SK-N-SH (cell line): ENCODE data around the gene DTX1. TPM values are rescaled to one million over a fixed set of nuclear protein-coding genes. Genes with fewer than 3 reads are reported as not detected.

Experiments used
- CTCF ChIA-PET: fragments of 300-600, 350-600 bp; formaldehyde crosslinking; extraction: SDS; loops from one replicate; lab custom pipeline; 2021; lab: Yijun Ruan, JAX
- POLR2A ChIA-PET: fragments of 350-600 bp; sonication (Branson Sonifier 250); formaldehyde crosslinking; extraction: SDS; loops from one replicate; lab custom pipeline; 2020; ENCODE audit warnings: antibody characterized with exemption, inconsistent platforms; lab: Yijun Ruan, JAX
- DNase-seq: peaks from one replicate; pipeline ENCODE4 v3.0.0; 2012
- H2AFZ ChIP-seq: fragments of 200-600 bp; sonication (generic); 2 replicates; pipeline ENCODE4 v1.8.1; 2016; ENCODE audit warnings: antibody characterized with exemption, mild to moderate bottlenecking, low read depth
- H3F3A ChIP-seq: fragments of 200-600 bp; sonication (generic); replicated peaks from 2 replicates; pipeline ENCODE3; 2016; ENCODE audit warnings: antibody characterized with exemption, mild to moderate bottlenecking; ENCODE audit not compliant: insufficient read depth
- H3K27ac ChIP-seq, 2 experiments: fragments of 200-500 bp in 1 of 2; fragments of 200-600 bp in 1 of 2; sonication (Bioruptor generic) in 1 of 2; sonication (generic), shearing (Covaris generic) in 1 of 2; 2 replicates each; pipeline versions ENCODE4 v1.5.1 to v1.6.1; 2014 to 2016; ENCODE audit warnings: low read depth in 2 of 2, inconsistent platforms in 1 of 2, low read length in 1 of 2, mild to moderate bottlenecking in 1 of 2, mixed read lengths in 1 of 2
- H3K27me3 ChIP-seq: fragments of 200-600 bp; sonication (generic), shearing (Covaris generic); 2 replicates; pipeline ENCODE4 v1.6.1; 2016; ENCODE audit warnings: mixed run types; ENCODE audit not compliant: insufficient read depth
- H3K36me3 ChIP-seq, 2 experiments: fragments of 200-500 bp in 1 of 2; fragments of 200-600 bp in 1 of 2; sonication (Bioruptor generic) in 1 of 2; sonication (generic) in 1 of 2; replicated peaks in 1 of 2; 2 replicates each; pipeline versions ENCODE3 to v1.5.1; 2014 to 2016; ENCODE audit warnings: low read length in 1 of 2, mild to moderate bottlenecking in 1 of 2; ENCODE audit not compliant: insufficient read depth in 2 of 2, control insufficient read depth in 1 of 2
- H3K4me1 ChIP-seq, 2 experiments: fragments of 200-500 bp in 1 of 2; fragments of 200-600 bp in 1 of 2; sonication (Bioruptor generic) in 1 of 2; sonication (generic), shearing (Covaris generic) in 1 of 2; 2 replicates each; pipeline versions ENCODE4 v1.5.1 to v1.6.1; 2014 to 2016; ENCODE audit warnings: low read depth in 1 of 2, low read length in 1 of 2, mixed run types in 1 of 2; ENCODE audit not compliant: insufficient read depth in 2 of 2, control insufficient read depth in 1 of 2
- H3K4me2 ChIP-seq: fragments of 200-600 bp; sonication (generic), shearing (Covaris generic); 2 replicates; pipeline ENCODE4 v1.6.1; 2017; ENCODE audit warnings: mixed run types
- H3K4me3 ChIP-seq, 2 experiments: fragments of 200-500 bp in 1 of 2; fragments of 200-600 bp in 1 of 2; sonication (Bioruptor generic) in 1 of 2; sonication (generic), shearing (Covaris generic) in 1 of 2; 2 replicates each; pipeline versions ENCODE4 v1.5.1 to v1.8.1; 2014 to 2016; ENCODE audit warnings: low read depth in 2 of 2, inconsistent platforms in 1 of 2, low read length in 1 of 2, mild to moderate bottlenecking in 1 of 2, mixed read lengths in 1 of 2, moderate library complexity in 1 of 2
- H3K79me2 ChIP-seq: fragments of 200-600 bp; sonication (generic); 2 replicates; pipeline ENCODE4 v1.8.1; 2017; ENCODE audit warnings: mild to moderate bottlenecking; ENCODE audit not compliant: insufficient read depth
- H3K9ac ChIP-seq: fragments of 200-600 bp; sonication (generic); 2 replicates; pipeline ENCODE4 v1.6.1; 2017; ENCODE audit warnings: mixed run types
- H3K9me2 ChIP-seq: fragments of 200-600 bp; sonication (generic); 2 replicates; pipeline ENCODE4 v1.6.1; 2017; ENCODE audit warnings: mixed run types
- H3K9me3 ChIP-seq: fragments of 200-600 bp; sonication (generic); 2 replicates; pipeline ENCODE4 v1.6.1; 2017; ENCODE audit warnings: mixed run types, mild to moderate bottlenecking, moderate library complexity
- H4K20me1 ChIP-seq: fragments of 200-600 bp; sonication (generic); 2 replicates; pipeline ENCODE4 v1.6.1; 2017; ENCODE audit warnings: mild to moderate bottlenecking, mixed run types; ENCODE audit not compliant: insufficient read depth
- EP300 ChIP-seq, 2 experiments: IDR thresholded peaks; 2 replicates each; pipeline versions ENCODE4 v1.4.0 to v1.6.1; 2012; ENCODE audit warnings: borderline replicate concordance in 1 of 2, low read depth in 1 of 2, low read length in 1 of 2
- FOSL2 ChIP-seq: IDR thresholded peaks from 2 replicates; pipeline ENCODE4 v1.4.0; 2012; ENCODE audit warnings: low read depth, mild to moderate bottlenecking, moderate library complexity, borderline replicate concordance
- GABPA ChIP-seq: IDR thresholded peaks from 2 replicates; pipeline ENCODE4 v1.4.0; 2012; ENCODE audit warnings: low read depth, mild to moderate bottlenecking
- MAX ChIP-seq: IDR thresholded peaks from 2 replicates; pipeline ENCODE4 v1.4.0; 2012; ENCODE audit warnings: low read depth
- PBX3 ChIP-seq: IDR thresholded peaks from 2 replicates; pipeline ENCODE4; 2012
- POLR2AphosphoS5 ChIP-seq: IDR thresholded peaks from 2 replicates; pipeline ENCODE4 v1.6.1; 2012; ENCODE audit warnings: low read depth, low read length
- REST ChIP-seq: IDR thresholded peaks from 2 replicates; pipeline ENCODE4 v1.6.1; 2012; ENCODE audit warnings: mild to moderate bottlenecking, low read depth, low read length, moderate library complexity
- RFX5 ChIP-seq: IDR thresholded peaks from 2 replicates; pipeline ENCODE4 v1.6.1; 2012; ENCODE audit warnings: mild to moderate bottlenecking, improper control_type of control experiment, low read length
- TEAD4 ChIP-seq: IDR thresholded peaks from 2 replicates; pipeline ENCODE4 v1.4.0; 2012; ENCODE audit warnings: mild to moderate bottlenecking, borderline replicate concordance; ENCODE audit not compliant: insufficient read depth
- YY1 ChIP-seq: IDR thresholded peaks from 2 replicates; pipeline ENCODE4 v1.4.0; 2012; ENCODE audit warnings: low read depth, mild to moderate bottlenecking
- ZBTB33 ChIP-seq: IDR thresholded peaks from 2 replicates; pipeline ENCODE4 v1.4.0; 2012; ENCODE audit warnings: low read depth, borderline replicate concordance
- WGBS: methylation state at CpG from one replicate; pipeline ENCODE4 v1.1.6; 2017; ENCODE audit warnings: low lambda C conversion rate; 5-methylcytosine and 5-hydroxymethylcytosine counted together
- polyA plus RNA-seq, 3 experiments: library from polyadenylated mRNA; depleted of rRNA; stranded (reverse); fragments of >200 nt; gene quantifications; 2 replicates each; pipeline ENCODE4 v1.2.3, GENCODE V29; 2012

The DTX1 gene
- polyA plus RNA-seq, 1 of the 3 experiments (the other 2 are of a cell fraction): 0.72 TPM

GRCh38 chr12:113043240-113043639 lies 13.3 kb upstream of the DTX1 start:
- TF ChIP-seq EP300 (IDR thresholded peaks at IDR 0.05; ENCODE audit: borderline replicate concordance in 1 of 2, low read depth in 1 of 2, low read length in 1 of 2) (no peak), TEAD4 (no peak), ZBTB33 (no peak), FOSL2 (no peak), YY1 (no peak), REST (no peak), PBX3 (no peak), RFX5 (no peak)
- WGBS: 51% methylated on average over 8 of the region's 8 CpGs
- DNase-seq: no peak
- no peak overlapping the region for H3K27ac ChIP-seq
- ChIA-PET CTCF (interaction anchor here (1.9 to 3.0 kb wide), 2 partner anchors 55 to 131 kb away, joined by 6 to 8 read pairs; no protein-coding TSS in a partner anchor), POLR2A (interaction anchor here (0.6 kb wide), 1 partner anchor 142 kb away, joined by 3 read pairs; the partner anchor contains the start of gene DDX54)
- H2AFZ ChIP-seq: no peak overlapping the region
- H3F3A ChIP-seq: no peaks in the 10 kb centered on the region
- H3K4me1 ChIP-seq: peaks cover 0 to 3% of the 10 kb centered on the region in 2 experiments; a peak in 1 of 4 replicates
- 0 out of 2 replicates have a peak, but pooled peaks cover 6% of the 10 kb centered on the region for H3K27me3 ChIP-seq
- H4K20me1 ChIP-seq: no peaks in the 10 kb centered on the region
- no peaks in the 10 kb centered on the region for H3K79me2 ChIP-seq
- no peaks in the 10 kb centered on the region for H3K9me3 ChIP-seq
- H3K9me2 ChIP-seq: no peaks in the 10 kb centered on the region
- no peaks in the 10 kb centered on the region for H3K36me3 ChIP-seq
- no peak overlapping the region for H3K4me3 ChIP-seq
- H3K9ac ChIP-seq: no peak overlapping the region
- H3K4me2 ChIP-seq: no peak overlapping the region

GRCh38 chr12:113044516-113044915 lies 12.0 kb upstream of the DTX1 start:
- Histone ChIP-seq H3K4me2 (no peak overlapping the region), H3K79me2 (no peaks in the 10 kb centered on the region), H3K36me3 (no peaks in the 10 kb centered on the region), H3K9me3 (no peaks in the 10 kb centered on the region), H4K20me1 (no peaks in the 10 kb centered on the region), H3K27me3 (0 out of 2 replicates have a peak, but pooled peaks cover 7% of the 10 kb centered on the region), H3K27ac (no peak overlapping the region), H3K9ac (no peak overlapping the region), H3K4me3 (no peak overlapping the region), H3F3A (no peaks in the 10 kb centered on the region), H3K9me2 (no peaks in the 10 kb centered on the region), H3K4me1 (peaks cover 0 to 3% of the 10 kb centered on the region in 2 experiments; a peak in 1 of 4 replicates), H2AFZ (no peak overlapping the region)
- POLR2A ChIA-PET: interaction anchor here (0.5 kb wide), 1 partner anchor 59 kb away, joined by 3 read pairs; no protein-coding TSS in a partner anchor
- TF ChIP-seq MAX: no peak
- TF ChIP-seq POLR2AphosphoS5: no peak
- no peak for TF ChIP-seq GABPA
- 33% methylated on average over 3 of the region's 3 CpGs for WGBS
- CTCF ChIA-PET: interaction anchor here (0.7 to 3.0 kb wide), 6 partner anchors 26 to 560 kb away, joined by 3 to 8 read pairs (median 4); no protein-coding TSS in a partner anchor
- DNase-seq: no peak
